ENCODE results near the gene ZNF521.

DNA sequence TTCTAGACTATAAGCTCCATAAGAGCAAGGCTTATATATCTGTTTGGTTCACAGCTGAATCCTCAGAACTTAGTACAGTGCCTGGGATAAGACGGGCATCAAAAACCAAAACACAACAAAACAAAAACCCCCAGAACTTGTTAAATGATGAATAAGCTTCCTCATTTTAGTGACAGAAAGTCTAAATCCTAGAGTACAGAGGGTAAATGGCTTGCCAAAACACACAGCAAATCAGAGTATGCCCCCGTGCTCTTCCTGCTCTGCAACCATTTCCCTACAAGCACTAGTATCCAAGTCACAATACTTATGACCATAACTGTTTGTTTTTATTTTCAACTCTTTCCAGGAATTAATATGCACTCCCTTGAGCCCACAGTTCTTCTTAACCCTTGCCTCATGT is 10.1 kb downstream of the ZNF521 start:
- TF ChIP-seq POLR2AphosphoS5 (IDR thresholded peaks at IDR 0.05; ENCODE audit: insufficient read depth, low read depth, low read length) (no peak), POLR2A (IDR thresholded peaks at IDR 0.05; ENCODE audit: low read depth, low read length) (no peak), EZH2 (IDR thresholded peaks at IDR 0.05; ENCODE audit: borderline replicate concordance, low read depth, low read length, severe bottlenecking) (no peak)
- TF ChIP-seq, protein P1, sequence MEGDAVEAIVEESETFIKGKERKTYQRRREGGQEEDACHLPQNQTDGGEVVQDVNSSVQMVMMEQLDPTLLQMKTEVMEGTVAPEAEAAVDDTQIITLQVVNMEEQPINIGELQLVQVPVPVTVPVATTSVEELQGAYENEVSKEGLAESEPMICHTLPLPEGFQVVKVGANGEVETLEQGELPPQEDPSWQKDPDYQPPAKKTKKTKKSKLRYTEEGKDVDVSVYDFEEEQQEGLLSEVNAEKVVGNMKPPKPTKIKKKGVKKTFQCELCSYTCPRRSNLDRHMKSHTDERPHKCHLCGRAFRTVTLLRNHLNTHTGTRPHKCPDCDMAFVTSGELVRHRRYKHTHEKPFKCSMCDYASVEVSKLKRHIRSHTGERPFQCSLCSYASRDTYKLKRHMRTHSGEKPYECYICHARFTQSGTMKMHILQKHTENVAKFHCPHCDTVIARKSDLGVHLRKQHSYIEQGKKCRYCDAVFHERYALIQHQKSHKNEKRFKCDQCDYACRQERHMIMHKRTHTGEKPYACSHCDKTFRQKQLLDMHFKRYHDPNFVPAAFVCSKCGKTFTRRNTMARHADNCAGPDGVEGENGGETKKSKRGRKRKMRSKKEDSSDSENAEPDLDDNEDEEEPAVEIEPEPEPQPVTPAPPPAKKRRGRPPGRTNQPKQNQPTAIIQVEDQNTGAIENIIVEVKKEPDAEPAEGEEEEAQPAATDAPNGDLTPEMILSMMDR (IDR thresholded peaks at IDR 0.05; ENCODE audit: extremely low read depth in 1 of 2, insufficient read depth in 1 of 2, low read depth in 1 of 2, low read length in 2 of 2): no peak

Data from endothelial cell of umbilical vein (primary cell).